ENCODE data around the gene OR4D9. TPM values are rescaled to one million over a fixed set of nuclear protein-coding genes. Genes with fewer than 3 reads are reported as not detected.

OR4D9 gene
- total RNA-seq, 1 experiment from 2014 or later: not detected

GRCh38 chr11:59475176-59475575 is 36.2 kb upstream of the OR4D9 start:
- no peak for ATAC-seq
- no peak for DNase-seq (ENCODE audit: low spot score)
- TF ChIP-seq GTF2I (CRISPR knock-in tag; conservative IDR thresholded peaks at IDR 0.05): no peak
- no peak for TF ChIP-seq ZNF317 (CRISPR knock-in tag; IDR thresholded peaks at IDR 0.05; ENCODE audit: borderline replicate concordance, low read depth)
- TF ChIP-seq HMGXB4 (CRISPR knock-in tag; IDR thresholded peaks at IDR 0.05): no peak
- no peak overlapping the region for H3K4me3 Mint-ChIP-seq
- H3K9me3 Mint-ChIP-seq: no peaks in the 10 kb centered on the region
- POLR2A ChIA-PET: no interaction called here
- no peaks in the 10 kb centered on the region for H3K36me3 Mint-ChIP-seq
- no peaks in the 10 kb centered on the region for H3K4me1 Mint-ChIP-seq
- H3K27ac Mint-ChIP-seq: no peak overlapping the region
- CTCF ChIA-PET: no interaction called here
- no peaks in the 10 kb centered on the region; the same call in none of the 2 replicates for H3K27me3 Mint-ChIP-seq (ENCODE audit: low read depth)

GRCh38 chr11:59479906-59480305 is 31.4 kb upstream of the OR4D9 start:
- no peak for DNase-seq (ENCODE audit: low spot score)
- H3K27me3 Mint-ChIP-seq (ENCODE audit: low read depth): no peaks in the 10 kb centered on the region; the same call in none of the 2 replicates
- no peak overlapping the region for H3K4me3 Mint-ChIP-seq
- TF ChIP-seq PRRX2 (CRISPR knock-in tag; IDR thresholded peaks at IDR 0.05) (no peak), SMAD3 (CRISPR knock-in tag; IDR thresholded peaks at IDR 0.05; ENCODE audit: borderline replicate concordance) (no peak), HMGA2 (CRISPR knock-in tag; IDR thresholded peaks at IDR 0.05) (no peak)
- no peaks in the 10 kb centered on the region for H3K36me3 Mint-ChIP-seq
- H3K4me1 Mint-ChIP-seq: no peaks in the 10 kb centered on the region
- no peak for ATAC-seq
- no peak overlapping the region for H3K27ac Mint-ChIP-seq
- ChIA-PET CTCF (interaction anchor here (1.1 kb wide), 1 partner anchor 17 kb away, joined by 3 read pairs; no protein-coding TSS in a partner anchor), POLR2A (no interaction called here)
- no peaks in the 10 kb centered on the region for H3K9me3 Mint-ChIP-seq

- H3K4me3 Mint-ChIP-seq: no peak overlapping the region
- DNase-seq (ENCODE audit: low spot score) (no peak), ATAC-seq (no peak)
- H3K27me3 Mint-ChIP-seq (ENCODE audit: low read depth): no peaks in the 10 kb centered on the region; the same call in none of the 2 replicates
- no peaks in the 10 kb centered on the region for H3K9me3 Mint-ChIP-seq
- POLR2A ChIA-PET: no interaction called here
- H3K27ac Mint-ChIP-seq: no peak overlapping the region
- CTCF ChIA-PET: interaction anchor here (1.1 kb wide), 1 partner anchor 17 kb away, joined by 3 read pairs; no protein-coding TSS in a partner anchor
- no peaks in the 10 kb centered on the region for H3K36me3 Mint-ChIP-seq
- H3K4me1 Mint-ChIP-seq: no peaks in the 10 kb centered on the region
- TF ChIP-seq, protein P1, sequence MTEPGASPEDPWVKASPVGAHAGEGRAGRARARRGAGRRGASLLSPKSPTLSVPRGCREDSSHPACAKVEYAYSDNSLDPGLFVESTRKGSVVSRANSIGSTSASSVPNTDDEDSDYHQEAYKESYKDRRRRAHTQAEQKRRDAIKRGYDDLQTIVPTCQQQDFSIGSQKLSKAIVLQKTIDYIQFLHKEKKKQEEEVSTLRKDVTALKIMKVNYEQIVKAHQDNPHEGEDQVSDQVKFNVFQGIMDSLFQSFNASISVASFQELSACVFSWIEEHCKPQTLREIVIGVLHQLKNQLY (CRISPR knock-in tag; IDR thresholded peaks at IDR 0.05): no peak
- TF ChIP-seq ZNF121 (CRISPR knock-in tag; IDR thresholded peaks at IDR 0.05): no peak
- TF ChIP-seq E2F5 (CRISPR knock-in tag; IDR thresholded peaks at IDR 0.05): no peak
- TF ChIP-seq, protein P2, sequence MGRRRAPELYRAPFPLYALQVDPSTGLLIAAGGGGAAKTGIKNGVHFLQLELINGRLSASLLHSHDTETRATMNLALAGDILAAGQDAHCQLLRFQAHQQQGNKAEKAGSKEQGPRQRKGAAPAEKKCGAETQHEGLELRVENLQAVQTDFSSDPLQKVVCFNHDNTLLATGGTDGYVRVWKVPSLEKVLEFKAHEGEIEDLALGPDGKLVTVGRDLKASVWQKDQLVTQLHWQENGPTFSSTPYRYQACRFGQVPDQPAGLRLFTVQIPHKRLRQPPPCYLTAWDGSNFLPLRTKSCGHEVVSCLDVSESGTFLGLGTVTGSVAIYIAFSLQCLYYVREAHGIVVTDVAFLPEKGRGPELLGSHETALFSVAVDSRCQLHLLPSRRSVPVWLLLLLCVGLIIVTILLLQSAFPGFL (CRISPR knock-in tag; IDR thresholded peaks at IDR 0.05; ENCODE audit: borderline replicate concordance): no peak
- TF ChIP-seq, protein P3, sequence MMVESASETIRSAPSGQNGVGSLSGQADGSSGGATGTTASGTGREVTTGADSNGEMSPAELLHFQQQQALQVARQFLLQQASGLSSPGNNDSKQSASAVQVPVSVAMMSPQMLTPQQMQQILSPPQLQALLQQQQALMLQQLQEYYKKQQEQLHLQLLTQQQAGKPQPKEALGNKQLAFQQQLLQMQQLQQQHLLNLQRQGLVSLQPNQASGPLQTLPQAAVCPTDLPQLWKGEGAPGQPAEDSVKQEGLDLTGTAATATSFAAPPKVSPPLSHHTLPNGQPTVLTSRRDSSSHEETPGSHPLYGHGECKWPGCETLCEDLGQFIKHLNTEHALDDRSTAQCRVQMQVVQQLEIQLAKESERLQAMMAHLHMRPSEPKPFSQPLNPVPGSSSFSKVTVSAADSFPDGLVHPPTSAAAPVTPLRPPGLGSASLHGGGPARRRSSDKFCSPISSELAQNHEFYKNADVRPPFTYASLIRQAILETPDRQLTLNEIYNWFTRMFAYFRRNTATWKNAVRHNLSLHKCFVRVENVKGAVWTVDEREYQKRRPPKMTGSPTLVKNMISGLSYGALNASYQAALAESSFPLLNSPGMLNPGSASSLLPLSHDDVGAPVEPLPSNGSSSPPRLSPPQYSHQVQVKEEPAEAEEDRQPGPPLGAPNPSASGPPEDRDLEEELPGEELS (CRISPR knock-in tag; IDR thresholded peaks at IDR 0.05): no peak
- no peak for TF ChIP-seq TP53 (CRISPR knock-in tag; IDR thresholded peaks at IDR 0.05)
- TF ChIP-seq, protein P4, sequence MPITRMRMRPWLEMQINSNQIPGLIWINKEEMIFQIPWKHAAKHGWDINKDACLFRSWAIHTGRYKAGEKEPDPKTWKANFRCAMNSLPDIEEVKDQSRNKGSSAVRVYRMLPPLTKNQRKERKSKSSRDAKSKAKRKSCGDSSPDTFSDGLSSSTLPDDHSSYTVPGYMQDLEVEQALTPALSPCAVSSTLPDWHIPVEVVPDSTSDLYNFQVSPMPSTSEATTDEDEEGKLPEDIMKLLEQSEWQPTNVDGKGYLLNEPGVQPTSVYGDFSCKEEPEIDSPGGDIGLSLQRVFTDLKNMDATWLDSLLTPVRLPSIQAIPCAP (CRISPR knock-in tag; IDR thresholded peaks at IDR 0.05): no peak
- no peak for TF ChIP-seq GTF2I (CRISPR knock-in tag; conservative IDR thresholded peaks at IDR 0.05)
- TF ChIP-seq ERG (CRISPR knock-in tag; IDR thresholded peaks at IDR 0.05): no peak
- TF ChIP-seq, protein P5, sequence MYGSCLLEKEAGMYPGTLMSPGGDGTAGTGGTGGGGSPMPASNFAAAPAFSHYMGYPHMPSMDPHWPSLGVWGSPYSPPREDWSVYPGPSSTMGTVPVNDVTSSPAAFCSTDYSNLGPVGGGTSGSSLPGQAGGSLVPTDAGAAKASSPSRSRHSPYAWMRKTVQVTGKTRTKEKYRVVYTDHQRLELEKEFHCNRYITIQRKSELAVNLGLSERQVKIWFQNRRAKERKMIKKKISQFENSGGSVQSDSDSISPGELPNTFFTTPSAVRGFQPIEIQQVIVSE (CRISPR knock-in tag; IDR thresholded peaks at IDR 0.05; ENCODE audit: borderline replicate concordance): no peak
- no peak for TF ChIP-seq ZNF281 (CRISPR knock-in tag; IDR thresholded peaks at IDR 0.05)
- no peak for TF ChIP-seq MYBL2 (CRISPR knock-in tag; IDR thresholded peaks at IDR 0.05)
- no peak for TF ChIP-seq SOX15 (CRISPR knock-in tag; IDR thresholded peaks at IDR 0.05)
These were observed 31.0 kb upstream of the OR4D9 start for GRCh38 chr11:59480359-59480758.
